Stimulated activated CD8-positive, alpha-beta memory T cell treated with anti-CD3 and anti-CD28 coated beads, Interleukin-2, amount 100 ng/mL, for 48 hours (primary cell): ENCODE measurements around the gene MEIS1.

Source experiments
- DNase-seq, 2 donors: peaks; one replicate each; pipeline ENCODE4 v3.0.0-alpha.2; 2020; ENCODE audit warnings: low read depth in 2 of 2

MEIS1 gene

GRCh38 chr2:66535574-66536289 is 100.8 kb downstream of the MEIS1 start:
- DNase-seq: no peak

GRCh38 chr2:66536290-66536673 is 101.4 kb downstream of the MEIS1 start:
- no peak for DNase-seq

GRCh38 chr2:66536997-66537396 is 102.1 kb downstream of the MEIS1 start:
- no peak for DNase-seq

- DNase-seq: no peak
Measured at GRCh38 chr2:66538291-66538690, 103.4 kb downstream of the MEIS1 start.

GRCh38 chr2:66539452-66539851 is 104.5 kb downstream of the MEIS1 start:
- DNase-seq: no peak

- no peak for DNase-seq
Measured at GRCh38 chr2:66541646-66542045, 106.7 kb downstream of the MEIS1 start.

GRCh38 chr2:66543257-66543767 is 108.4 kb downstream of the MEIS1 start:
- no peak for DNase-seq

- DNase-seq: no peak
Measured at GRCh38 chr2:66544258-66544657, 109.3 kb downstream of the MEIS1 start.

- DNase-seq: no peak
Measured at GRCh38 chr2:66545258-66545657, 110.3 kb downstream of the MEIS1 start.

GRCh38 chr2:66547118-66547517 is 112.2 kb downstream of the MEIS1 start:
- DNase-seq: no peak

GRCh38 chr2:66547887-66548286 is 113.0 kb downstream of the MEIS1 start:
- DNase-seq: no peak

GRCh38 chr2:66548422-66548821 is 113.5 kb downstream of the MEIS1 start:
- DNase-seq: no peak

GRCh38 chr2:66550826-66551225 is 115.9 kb downstream of the MEIS1 start:
- no peak for DNase-seq

GRCh38 chr2:66553370-66553769 is 118.4 kb downstream of the MEIS1 start:
- no peak for DNase-seq

- DNase-seq: no peak
Measured at GRCh38 chr2:66555091-66555490, 120.2 kb downstream of the MEIS1 start.

- no peak for DNase-seq
Measured at GRCh38 chr2:66555501-66556324, 120.8 kb downstream of the MEIS1 start.

- no peak for DNase-seq
Measured at GRCh38 chr2:66559672-66560071, 124.7 kb downstream of the MEIS1 start.

GRCh38 chr2:66560683-66561082 is 125.8 kb downstream of the MEIS1 start:
- DNase-seq: no peak

GRCh38 chr2:66561645-66562303 is 126.8 kb downstream of the MEIS1 start:
- no peak for DNase-seq

- DNase-seq: no peak
Measured at GRCh38 chr2:66562304-66562685, 127.4 kb downstream of the MEIS1 start.

GRCh38 chr2:66563473-66563872 is 128.5 kb downstream of the MEIS1 start:
- DNase-seq: no peak

GRCh38 chr2:66565291-66565690 is 130.4 kb downstream of the MEIS1 start:
- no peak for DNase-seq
